ENCODE measurements around the gene SDK1.

GRCh38 chr7:4115941-4116610 is 815.0 kb downstream of the SDK1 start:
- TF ChIP-seq POLR2AphosphoS5 (IDR thresholded peaks at IDR 0.05; ENCODE audit: low read length) (no peak), ZBTB33 (IDR thresholded peaks at IDR 0.05) (no peak), EZH2 (IDR thresholded peaks at IDR 0.05; ENCODE audit: borderline replicate concordance, control insufficient read depth, low read depth, low read length) (no peak), ZNF207 (IDR thresholded peaks at IDR 0.05; ENCODE audit: borderline replicate concordance) (no peak), EP300 (IDR thresholded peaks at IDR 0.05; ENCODE audit: borderline replicate concordance in 1 of 2, control insufficient read depth in 1 of 2, low read depth in 2 of 2, low read length in 2 of 2) (no peak), MXI1 (IDR thresholded peaks at IDR 0.05; ENCODE audit: low read depth, low read length) (no peak)
- TF ChIP-seq, protein P1, sequence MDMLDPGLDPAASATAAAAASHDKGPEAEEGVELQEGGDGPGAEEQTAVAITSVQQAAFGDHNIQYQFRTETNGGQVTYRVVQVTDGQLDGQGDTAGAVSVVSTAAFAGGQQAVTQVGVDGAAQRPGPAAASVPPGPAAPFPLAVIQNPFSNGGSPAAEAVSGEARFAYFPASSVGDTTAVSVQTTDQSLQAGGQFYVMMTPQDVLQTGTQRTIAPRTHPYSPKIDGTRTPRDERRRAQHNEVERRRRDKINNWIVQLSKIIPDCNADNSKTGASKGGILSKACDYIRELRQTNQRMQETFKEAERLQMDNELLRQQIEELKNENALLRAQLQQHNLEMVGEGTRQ (IDR thresholded peaks at IDR 0.05; ENCODE audit: borderline replicate concordance, low read depth, low read length) = no peak

Data from GM12878 (cell line).